ENCODE results near the gene KCNH1.
"Not testable (repeated sequence)": the region's sequence is repeated elsewhere in the genome, so short reads cannot be mapped to it uniquely, and the experiment has no call there.

KCNH1 gene

GRCh38 chr1:211011128-211011527 is 122.8 kb downstream of the KCNH1 start:
- not testable (repeated sequence) for H3K36me3 ChIP-seq (ENCODE audit: control insufficient read depth in 4 of 4, insufficient read depth in 4 of 4, low read length in 3 of 4); H3K27me3 ChIP-seq (replicated peaks in 2 of 5; ENCODE audit: control insufficient read depth in 4 of 5, insufficient read depth in 5 of 5, low read length in 4 of 5)

GRCh38 chr1:211009944-211010343 is 124.0 kb downstream of the KCNH1 start:
- no peaks in the 10 kb centered on the region for H3K36me3 ChIP-seq (ENCODE audit: control insufficient read depth in 4 of 4, insufficient read depth in 4 of 4, low read length in 3 of 4)
- no peak for DNase-seq
- WGBS (ENCODE audit: insufficient coverage): 57% methylated on average over 1 of the region's 5 CpGs
- no peaks in the 10 kb centered on the region for H3K4me1 ChIP-seq (ENCODE audit: control extremely low read depth in 1 of 4, control insufficient read depth in 4 of 4, insufficient read depth in 4 of 4, low read length in 3 of 4)
- ChIA-PET CTCF (no interaction called here), POLR2A (no interaction called here)
- H3K27me3 ChIP-seq (replicated peaks in 2 of 5; ENCODE audit: control insufficient read depth in 4 of 5, insufficient read depth in 5 of 5, low read length in 4 of 5): peaks cover 0 to 5% (median 0%) of the 10 kb centered on the region in 5 experiments
- H3K27ac ChIP-seq (ENCODE audit: insufficient read depth in 1 of 2, low read depth in 1 of 2, low read length in 2 of 2, poor library complexity in 1 of 2, severe bottlenecking in 2 of 2): no peak overlapping the region
- no peak overlapping the region for H3K4me3 ChIP-seq (ENCODE audit: control insufficient read depth in 1 of 7, extremely low read depth in 1 of 7, insufficient read depth in 4 of 7, low read depth in 2 of 7, low read length in 6 of 7)
- peaks cover 0 to 3% (median 0%) of the 10 kb centered on the region in 5 experiments for H3K9me3 ChIP-seq (ENCODE audit: control extremely low read depth in 1 of 5, control insufficient read depth in 4 of 5, insufficient read depth in 2 of 5, low read depth in 1 of 5, low read length in 4 of 5)

More at GRCh38 chr1:211011128-211011527, 122.8 kb downstream of the KCNH1 start:
- H3K27ac ChIP-seq (ENCODE audit: insufficient read depth in 1 of 2, low read depth in 1 of 2, low read length in 2 of 2, poor library complexity in 1 of 2, severe bottlenecking in 2 of 2); H3K4me3 ChIP-seq (ENCODE audit: control insufficient read depth in 1 of 7, extremely low read depth in 1 of 7, insufficient read depth in 4 of 7, low read depth in 2 of 7, low read length in 6 of 7); H3K4me1 ChIP-seq (ENCODE audit: control extremely low read depth in 1 of 4, control insufficient read depth in 4 of 4, insufficient read depth in 4 of 4, low read length in 3 of 4); POLR2A ChIA-PET; DNase-seq; H3K9me3 ChIP-seq (ENCODE audit: control extremely low read depth in 1 of 5, control insufficient read depth in 4 of 5, insufficient read depth in 2 of 5, low read depth in 1 of 5, low read length in 4 of 5): not testable (repeated sequence)
- CTCF ChIA-PET: interaction anchor here (0.6 kb wide), 1 partner anchor 382 kb away, joined by 3 read pairs; no protein-coding TSS in a partner anchor
- WGBS (ENCODE audit: insufficient coverage): no CpG with 5 or more reads among the region's 1 CpG

GRCh38 chr1:211007830-211008229 is 126.1 kb downstream of the KCNH1 start:
- ChIA-PET POLR2A (no interaction called here), CTCF (no interaction called here)
- WGBS (ENCODE audit: insufficient coverage): no CpG with 5 or more reads among the region's 1 CpG
- H3K9me3 ChIP-seq (ENCODE audit: control extremely low read depth in 1 of 5, control insufficient read depth in 4 of 5, insufficient read depth in 2 of 5, low read depth in 1 of 5, low read length in 4 of 5): peaks cover 0 to 3% (median 0%) of the 10 kb centered on the region in 5 experiments
- no peak overlapping the region for H3K27ac ChIP-seq (ENCODE audit: insufficient read depth in 1 of 2, low read depth in 1 of 2, low read length in 2 of 2, poor library complexity in 1 of 2, severe bottlenecking in 2 of 2)
- H3K4me1 ChIP-seq (ENCODE audit: control extremely low read depth in 1 of 4, control insufficient read depth in 4 of 4, insufficient read depth in 4 of 4, low read length in 3 of 4): no peaks in the 10 kb centered on the region
- no peak overlapping the region for H3K4me3 ChIP-seq (ENCODE audit: control insufficient read depth in 1 of 7, extremely low read depth in 1 of 7, insufficient read depth in 4 of 7, low read depth in 2 of 7, low read length in 6 of 7)
- DNase-seq: no peak
- no peaks in the 10 kb centered on the region for H3K36me3 ChIP-seq (ENCODE audit: control insufficient read depth in 4 of 4, insufficient read depth in 4 of 4, low read length in 3 of 4)
- peaks cover 0 to 5% (median 0%) of the 10 kb centered on the region in 5 experiments for H3K27me3 ChIP-seq (replicated peaks in 2 of 5; ENCODE audit: control insufficient read depth in 4 of 5, insufficient read depth in 5 of 5, low read length in 4 of 5)

GRCh38 chr1:210995931-210996330 is 138.0 kb downstream of the KCNH1 start:
- H3K36me3 ChIP-seq (ENCODE audit: control insufficient read depth in 4 of 4, insufficient read depth in 4 of 4, low read length in 3 of 4); H3K27ac ChIP-seq (ENCODE audit: insufficient read depth in 1 of 2, low read depth in 1 of 2, low read length in 2 of 2, poor library complexity in 1 of 2, severe bottlenecking in 2 of 2); POLR2A ChIA-PET; H3K4me1 ChIP-seq (ENCODE audit: control extremely low read depth in 1 of 4, control insufficient read depth in 4 of 4, insufficient read depth in 4 of 4, low read length in 3 of 4); H3K27me3 ChIP-seq (replicated peaks in 2 of 5; ENCODE audit: control insufficient read depth in 4 of 5, insufficient read depth in 5 of 5, low read length in 4 of 5); H3K9me3 ChIP-seq (ENCODE audit: control extremely low read depth in 1 of 5, control insufficient read depth in 4 of 5, insufficient read depth in 2 of 5, low read depth in 1 of 5, low read length in 4 of 5); CTCF ChIA-PET; H3K4me3 ChIP-seq (ENCODE audit: control insufficient read depth in 1 of 7, extremely low read depth in 1 of 7, insufficient read depth in 4 of 7, low read depth in 2 of 7, low read length in 6 of 7); DNase-seq: not testable (repeated sequence)
- WGBS (ENCODE audit: insufficient coverage): over 99% methylated on average over 12 of the region's 13 CpGs

- no peak for DNase-seq
- H3K4me3 ChIP-seq (ENCODE audit: control insufficient read depth in 1 of 7, extremely low read depth in 1 of 7, insufficient read depth in 4 of 7, low read depth in 2 of 7, low read length in 6 of 7): no peak overlapping the region
- WGBS (ENCODE audit: insufficient coverage): 62% methylated on average over 2 of the region's 4 CpGs
- H3K27me3 ChIP-seq (replicated peaks in 2 of 5; ENCODE audit: control insufficient read depth in 4 of 5, insufficient read depth in 5 of 5, low read length in 4 of 5): no peaks in the 10 kb centered on the region
- ChIA-PET POLR2A (no interaction called here), CTCF (no interaction called here)
- H3K9me3 ChIP-seq (ENCODE audit: control extremely low read depth in 1 of 5, control insufficient read depth in 4 of 5, insufficient read depth in 2 of 5, low read depth in 1 of 5, low read length in 4 of 5): no peaks in the 10 kb centered on the region
- H3K4me1 ChIP-seq (ENCODE audit: control extremely low read depth in 1 of 4, control insufficient read depth in 4 of 4, insufficient read depth in 4 of 4, low read length in 3 of 4): no peaks in the 10 kb centered on the region
- no peak overlapping the region for H3K27ac ChIP-seq (ENCODE audit: insufficient read depth in 1 of 2, low read depth in 1 of 2, low read length in 2 of 2, poor library complexity in 1 of 2, severe bottlenecking in 2 of 2)
- no peaks in the 10 kb centered on the region for H3K36me3 ChIP-seq (ENCODE audit: control insufficient read depth in 4 of 4, insufficient read depth in 4 of 4, low read length in 3 of 4)
Observed at GRCh38 chr1:210992837-210993236, 141.1 kb downstream of the KCNH1 start.

GRCh38 chr1:210989905-210990304 is 144.0 kb downstream of the KCNH1 start:
- ChIA-PET CTCF (no interaction called here), POLR2A (no interaction called here)
- no peak for DNase-seq
- Histone ChIP-seq H3K27ac (ENCODE audit: insufficient read depth in 1 of 2, low read depth in 1 of 2, low read length in 2 of 2, poor library complexity in 1 of 2, severe bottlenecking in 2 of 2) (no peak overlapping the region), H3K27me3 (replicated peaks in 2 of 5; ENCODE audit: control insufficient read depth in 4 of 5, insufficient read depth in 5 of 5, low read length in 4 of 5) (no peaks in the 10 kb centered on the region), H3K9me3 (ENCODE audit: control extremely low read depth in 1 of 5, control insufficient read depth in 4 of 5, insufficient read depth in 2 of 5, low read depth in 1 of 5, low read length in 4 of 5) (no peaks in the 10 kb centered on the region), H3K4me1 (ENCODE audit: control extremely low read depth in 1 of 4, control insufficient read depth in 4 of 4, insufficient read depth in 4 of 4, low read length in 3 of 4) (no peaks in the 10 kb centered on the region), H3K4me3 (ENCODE audit: control insufficient read depth in 1 of 7, extremely low read depth in 1 of 7, insufficient read depth in 4 of 7, low read depth in 2 of 7, low read length in 6 of 7) (no peak overlapping the region), H3K36me3 (ENCODE audit: control insufficient read depth in 4 of 4, insufficient read depth in 4 of 4, low read length in 3 of 4) (no peaks in the 10 kb centered on the region)

- no CpG with 5 or more reads among the region's 1 CpG for WGBS (ENCODE audit: insufficient coverage)
- Histone ChIP-seq H3K36me3 (ENCODE audit: control insufficient read depth in 4 of 4, insufficient read depth in 4 of 4, low read length in 3 of 4) (no peaks in the 10 kb centered on the region), H3K4me3 (ENCODE audit: control insufficient read depth in 1 of 7, extremely low read depth in 1 of 7, insufficient read depth in 4 of 7, low read depth in 2 of 7, low read length in 6 of 7) (no peak overlapping the region), H3K9me3 (ENCODE audit: control extremely low read depth in 1 of 5, control insufficient read depth in 4 of 5, insufficient read depth in 2 of 5, low read depth in 1 of 5, low read length in 4 of 5) (no peaks in the 10 kb centered on the region), H3K27me3 (replicated peaks in 2 of 5; ENCODE audit: control insufficient read depth in 4 of 5, insufficient read depth in 5 of 5, low read length in 4 of 5) (no peaks in the 10 kb centered on the region), H3K27ac (ENCODE audit: insufficient read depth in 1 of 2, low read depth in 1 of 2, low read length in 2 of 2, poor library complexity in 1 of 2, severe bottlenecking in 2 of 2) (no peak overlapping the region), H3K4me1 (ENCODE audit: control extremely low read depth in 1 of 4, control insufficient read depth in 4 of 4, insufficient read depth in 4 of 4, low read length in 3 of 4) (no peaks in the 10 kb centered on the region)
- ChIA-PET POLR2A (no interaction called here), CTCF (no interaction called here)
- no peak for DNase-seq
Observed at GRCh38 chr1:210981490-210981889, 152.5 kb downstream of the KCNH1 start.

Data from common myeloid progenitor, CD34-positive (primary cell).